NCI-H2081 treated with DMSO at 0.1 percent for 48 hours (cell line): ENCODE measurements around the gene LIPI.
"Not testable (repeated sequence)": the region's sequence is repeated elsewhere in the genome, so short reads cannot be mapped to it uniquely, and the experiment has no call there.

Experiments
- DNase-seq: peaks from one replicate; lab custom pipeline; 2025; lab: John Stamatoyannopoulos, UW

The LIPI gene

GRCh38 chr21:14073615-14074014 is 137.1 kb downstream of the LIPI start:
- DNase-seq = no peak

GRCh38 chr21:14072761-14073535 is 137.8 kb downstream of the LIPI start:
- DNase-seq = no peak

GRCh38 chr21:14071902-14072734 is 138.6 kb downstream of the LIPI start:
- DNase-seq = no peak

- no peak for DNase-seq
These were observed 139.8 kb downstream of the LIPI start for GRCh38 chr21:14070968-14071367.

GRCh38 chr21:14070049-14070893 is 140.5 kb downstream of the LIPI start:
- DNase-seq = no peak

GRCh38 chr21:14064296-14064645 is 146.5 kb downstream of the LIPI start:
- no peak for DNase-seq

- DNase-seq = not testable (repeated sequence)
These were observed 147.0 kb downstream of the LIPI start for GRCh38 chr21:14063620-14064295.

- not testable (repeated sequence) for DNase-seq
These were observed 148.1 kb downstream of the LIPI start for GRCh38 chr21:14062684-14063083.

- DNase-seq = not testable (repeated sequence)
These were observed 148.9 kb downstream of the LIPI start for GRCh38 chr21:14061820-14062219.

GRCh38 chr21:14058995-14059627 is 151.6 kb downstream of the LIPI start:
- DNase-seq = not testable (repeated sequence)
